Stimulated activated CD4-positive, alpha-beta T cell treated with anti-CD3 and anti-CD28 coated beads, Interleukin-2, amount 100 ng/mL, for 24 hours (primary cell): ENCODE measurements around the gene THUMPD3.

Experiments
- DNase-seq, 2 donors: peaks; one replicate each; pipeline ENCODE4 v3.0.0-alpha.2; 2020

Gene THUMPD3

GRCh38 chr3:9361691-9362388, 1.0 kb upstream of the THUMPD3 start:
- no peak for DNase-seq

DNA sequence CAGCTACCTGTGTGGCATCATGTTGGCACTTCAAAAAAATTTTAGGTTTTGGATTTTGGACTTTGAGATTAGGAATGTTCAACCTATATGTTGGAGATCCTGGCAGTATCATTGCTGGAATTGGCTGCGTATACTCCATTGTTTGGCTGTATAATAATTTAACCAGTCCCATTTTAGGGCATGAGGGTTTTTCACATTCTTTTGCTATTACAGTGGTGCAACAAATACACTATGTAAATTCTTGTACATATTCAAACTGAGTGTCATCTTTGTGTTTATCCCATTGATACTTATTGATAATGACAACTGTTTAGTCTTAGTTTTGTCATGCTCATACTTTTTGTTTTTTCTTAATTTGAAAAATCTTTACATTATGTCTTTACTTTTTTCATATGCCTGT, 6.7 kb downstream of the THUMPD3 start:
- no peak for DNase-seq

DNA sequence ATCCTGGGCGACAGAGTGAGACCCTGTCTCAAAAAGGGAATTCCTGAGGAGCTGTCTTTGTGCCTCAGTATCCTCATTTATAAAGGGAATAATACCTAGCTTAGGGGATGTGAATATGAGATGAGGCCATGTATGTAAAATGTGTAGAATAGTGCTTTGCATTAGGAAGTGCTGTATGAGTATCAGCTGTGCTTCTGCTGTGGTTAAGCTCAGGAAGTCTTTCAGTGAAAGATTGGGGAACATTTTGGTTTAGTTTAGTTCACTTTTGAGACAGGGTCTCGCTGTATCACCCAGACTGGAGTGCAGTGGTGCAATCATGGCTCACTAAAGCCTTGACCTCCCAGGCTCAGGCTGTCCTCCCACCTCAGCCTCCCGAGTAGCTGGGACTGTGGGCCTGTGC, 10.6 kb downstream of the THUMPD3 start:
- DNase-seq: no peak

GRCh38 chr3:9377981-9378380, 15.1 kb downstream of the THUMPD3 start:
- no peak for DNase-seq

DNA sequence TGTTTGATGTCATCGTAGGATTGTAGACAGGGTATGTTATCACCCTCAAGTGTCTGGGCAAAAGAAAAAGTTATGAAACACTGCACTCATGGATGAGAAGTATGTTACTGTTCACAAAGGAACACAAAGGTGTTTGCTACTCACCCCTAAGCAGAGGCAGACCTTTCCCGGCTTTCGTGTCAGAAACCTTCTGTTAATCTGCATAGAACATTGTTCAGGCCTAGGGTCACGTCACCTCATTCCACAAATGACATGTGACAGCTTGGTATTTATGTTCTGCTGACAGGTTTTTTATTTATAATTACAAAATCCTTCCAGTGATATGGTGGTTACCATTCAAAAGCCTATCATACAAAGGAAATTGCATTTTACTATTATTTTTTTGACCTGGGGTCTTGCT, 16.5 kb downstream of the THUMPD3 start:
- DNase-seq: no peak

- no peak for DNase-seq
These were observed 17.2 kb downstream of the THUMPD3 start for GRCh38 chr3:9380014-9380413.

GRCh38 chr3:9384141-9384828, 21.4 kb downstream of the THUMPD3 start:
- no peak for DNase-seq

DNA sequence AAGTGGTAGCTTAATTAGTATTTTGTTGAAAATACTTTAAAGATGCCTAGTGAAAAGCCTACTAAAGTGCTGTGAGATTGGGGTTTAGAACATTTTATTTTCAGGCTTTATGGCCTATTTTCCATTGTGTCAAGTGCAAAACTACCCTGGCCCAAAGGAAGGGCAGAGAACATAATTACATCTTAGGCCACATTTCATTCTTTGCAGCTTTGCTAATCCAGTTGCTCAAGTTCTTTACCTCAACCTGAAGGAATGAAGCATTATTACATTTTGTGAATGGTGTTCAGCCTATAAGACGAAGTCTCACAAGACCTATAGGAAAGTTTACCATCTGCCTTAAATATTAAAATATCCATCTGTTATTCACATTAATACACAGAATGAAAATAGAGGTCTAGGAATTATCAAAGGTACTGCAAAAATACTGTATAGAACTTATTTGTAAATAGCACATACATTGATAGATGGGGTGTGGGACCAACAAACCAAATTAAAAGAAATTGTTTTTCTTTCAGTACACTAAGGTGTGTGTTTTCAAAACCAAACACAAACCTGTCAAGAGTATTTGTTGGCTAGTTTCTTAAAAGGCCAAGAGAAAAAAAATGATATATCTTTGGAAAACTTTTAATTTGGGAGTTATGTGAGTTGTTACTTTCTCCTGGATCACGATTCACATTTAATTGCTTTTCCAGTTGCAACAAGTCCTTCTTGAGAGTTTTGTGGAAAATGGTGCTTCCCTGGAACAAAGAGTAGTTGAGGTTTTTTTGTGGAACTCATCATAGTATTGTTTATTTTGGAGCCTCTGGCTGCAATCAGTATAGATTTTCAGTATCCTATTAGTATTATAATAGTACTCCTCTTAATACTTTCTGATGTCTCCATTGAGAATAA, 22.6 kb downstream of the THUMPD3 start:
- DNase-seq: no peak

DNA sequence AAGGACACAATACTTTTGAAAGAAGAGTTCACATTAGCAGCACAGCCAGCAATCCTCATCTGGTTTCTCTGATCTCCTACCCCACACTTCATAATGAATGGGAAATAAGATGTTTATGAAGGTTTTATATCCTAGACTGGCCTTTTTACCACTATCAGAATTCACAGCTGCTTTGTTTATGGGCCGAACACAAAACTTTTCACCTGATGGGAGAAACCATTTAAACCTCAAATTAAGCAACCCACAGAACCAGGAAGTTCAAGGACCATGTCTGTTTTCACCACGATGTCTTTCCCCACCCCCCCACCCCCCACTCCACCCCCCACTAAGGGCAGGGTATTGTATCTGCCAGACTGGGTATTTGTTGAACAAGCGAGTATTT, 23.2 kb downstream of the THUMPD3 start:
- DNase-seq: no peak

DNA sequence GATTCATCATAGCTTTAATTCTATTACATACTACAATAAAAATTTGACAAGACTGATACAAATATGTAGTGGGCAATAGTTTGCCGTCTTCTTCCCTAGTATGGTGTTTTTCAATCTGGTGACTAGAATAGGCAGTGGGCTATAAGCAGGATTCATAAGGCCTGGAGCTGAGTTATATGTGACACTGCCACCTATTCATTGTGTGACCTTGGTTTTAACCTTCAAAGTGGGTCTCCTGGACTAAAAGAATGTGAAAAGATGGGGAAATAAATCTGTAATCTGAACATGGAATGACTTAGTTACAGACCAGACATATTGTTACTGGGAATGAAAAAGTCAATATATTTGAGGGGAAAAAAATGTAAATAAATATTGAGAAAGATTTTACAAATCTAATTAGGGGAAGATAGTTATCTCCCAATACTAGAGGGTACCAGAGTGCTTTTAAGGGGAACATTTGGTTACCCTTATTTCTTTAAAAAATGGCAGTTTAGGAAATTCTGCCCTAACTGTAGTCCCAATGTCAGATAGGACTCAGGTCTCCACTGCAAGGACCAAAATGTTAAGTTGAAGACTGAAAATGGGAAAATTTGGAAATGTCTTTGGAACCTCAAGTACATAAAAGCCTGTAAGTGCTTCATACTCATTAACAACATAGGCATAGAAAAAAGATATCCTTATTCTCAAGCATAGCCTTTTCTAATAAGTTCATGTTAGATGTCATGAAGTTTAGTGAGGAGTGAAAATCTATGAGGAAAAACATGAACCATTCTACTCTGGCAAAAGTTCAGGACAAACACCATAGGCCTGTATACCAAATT, 23.9 kb downstream of the THUMPD3 start:
- no peak for DNase-seq

DNA sequence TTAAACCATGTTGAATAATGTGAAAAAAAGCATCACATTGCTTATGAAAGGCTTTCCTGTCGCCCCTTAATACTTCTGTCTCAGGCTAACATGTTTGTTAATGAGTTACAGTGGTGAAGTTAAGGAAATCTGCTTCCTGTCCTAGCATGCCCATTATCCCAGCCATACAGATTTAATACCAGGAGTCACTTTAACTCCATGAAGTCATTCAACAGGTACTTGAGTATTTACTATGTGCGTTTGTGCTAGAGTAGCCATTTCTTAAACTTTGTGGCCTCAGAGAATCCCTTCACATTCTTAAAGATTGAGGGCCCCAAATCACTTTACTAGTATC, 24.4 kb downstream of the THUMPD3 start:
- DNase-seq: no peak

GRCh38 chr3:9388142-9388541, 25.3 kb downstream of the THUMPD3 start:
- no peak for DNase-seq

GRCh38 chr3:9388562-9389272, 25.9 kb downstream of the THUMPD3 start:
- DNase-seq: no peak

GRCh38 chr3:9390265-9390888, 27.5 kb downstream of the THUMPD3 start:
- DNase-seq: no peak

GRCh38 chr3:9392041-9392440, 29.2 kb downstream of the THUMPD3 start:
- DNase-seq: no peak

- DNase-seq: no peak
These were observed 32.9 kb downstream of the THUMPD3 start for GRCh38 chr3:9395570-9396300.

DNA sequence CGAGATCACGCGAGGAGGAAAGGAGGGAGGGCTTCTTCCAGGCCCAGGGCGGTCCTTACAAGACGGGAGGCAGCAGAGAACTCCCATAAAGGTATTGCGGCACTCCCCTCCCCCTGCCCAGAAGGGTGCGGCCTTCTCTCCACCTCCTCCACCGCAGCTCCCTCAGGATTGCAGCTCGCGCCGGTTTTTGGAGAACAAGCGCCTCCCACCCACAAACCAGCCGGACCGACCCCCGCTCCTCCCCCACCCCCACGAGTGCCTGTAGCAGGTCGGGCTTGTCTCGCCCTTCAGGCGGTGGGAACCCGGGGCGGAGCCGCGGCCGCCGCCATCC, 33.4 kb downstream of the THUMPD3 start:
- peak in 1 of 2 donors; percentile 81 for DNase-seq

DNA sequence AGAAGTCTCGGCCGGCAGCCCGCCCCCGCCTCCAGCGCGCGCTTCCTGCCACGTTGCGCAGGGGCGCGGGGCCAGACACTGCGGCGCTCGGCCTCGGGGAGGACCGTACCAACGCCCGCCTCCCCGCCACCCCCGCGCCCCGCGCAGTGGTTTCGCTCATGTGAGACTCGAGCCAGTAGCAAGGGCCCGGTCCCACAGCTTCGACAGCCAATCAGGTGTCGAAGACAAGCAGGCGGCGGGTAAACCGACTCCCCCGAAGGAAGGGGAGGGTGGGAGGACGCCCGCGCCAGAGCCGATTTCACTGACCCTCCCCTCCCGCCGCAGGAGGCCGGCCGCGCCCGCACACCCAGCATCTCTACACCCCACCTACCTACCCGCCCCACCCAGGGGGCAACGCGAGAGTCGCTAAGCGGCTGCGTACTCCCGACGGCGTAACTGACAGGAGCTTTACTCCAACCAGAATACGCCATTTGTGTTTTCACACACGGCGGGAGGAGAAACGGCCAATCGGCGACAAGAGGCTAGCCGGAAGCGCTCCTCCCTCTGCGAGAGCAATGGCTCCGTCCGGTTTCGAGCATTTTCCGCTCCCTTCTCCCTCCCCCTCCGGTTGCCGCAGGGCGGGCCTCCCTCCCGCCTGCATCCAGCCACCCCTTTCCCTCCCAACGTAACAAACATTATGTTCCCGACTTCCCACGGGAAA, 33.9 kb downstream of the THUMPD3 start:
- DNase-seq: peak; percentile 98

DNA sequence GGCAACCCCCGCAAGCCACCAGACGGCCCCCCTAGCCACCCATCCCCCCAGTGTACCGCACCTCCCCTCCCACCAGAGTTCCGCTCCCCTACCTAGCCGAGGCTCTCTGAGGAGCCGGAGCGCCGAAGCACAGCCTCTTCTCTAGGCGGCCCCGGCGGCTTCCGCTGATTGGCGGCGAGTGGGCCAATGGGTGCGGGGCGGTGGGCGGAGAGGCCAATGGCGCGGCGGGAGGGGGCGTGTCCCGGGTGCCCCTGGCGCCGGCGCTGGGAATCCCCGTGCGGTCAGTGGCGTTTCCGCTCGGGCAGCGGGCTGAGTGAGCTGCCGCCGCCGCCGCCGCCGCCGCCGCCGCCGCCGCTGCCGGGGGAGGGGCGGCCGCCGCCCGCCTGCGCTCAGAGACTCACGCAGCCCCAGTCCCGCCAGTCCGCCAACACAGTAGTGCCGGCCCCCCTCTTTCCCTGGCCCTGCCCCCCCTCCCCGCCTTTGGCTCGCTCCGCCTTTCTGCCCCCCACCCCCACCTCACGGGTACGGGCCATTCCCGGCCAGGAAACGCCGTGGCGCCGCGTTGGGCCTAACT, 34.6 kb downstream of the THUMPD3 start, which contains the start of gene SETD5:
Gene SETD5 (plus strand): TSS at position 284 of the 574 bp plus-strand sequence. CDS start 31,324 bp downstream, outside the sequence.
- peak; percentile 99 to 100 for DNase-seq
